Activated CD4-positive, alpha-beta T cell treated with anti-CD3 and anti-CD28 coated beads, Interleukin-2, amount 10 ng/mL, durations not matched to agents 24 days and 14 days (primary cell): ENCODE results near the gene OPCML. TPM values are rescaled to one million over a fixed set of nuclear protein-coding genes. Genes with fewer than 3 reads are reported as not detected.

Source experiments
- DNase-seq: peaks from one replicate; pipeline ENCODE4 v3.0.0; 2022
- H3K27ac Mint-ChIP-seq: one replicate; pipeline ENCODE4 v1.8.0; 2022; ENCODE audit warnings: mild to moderate bottlenecking, mixed read lengths
- H3K27me3 Mint-ChIP-seq: one replicate; pipeline ENCODE4 v1.8.0; 2022; ENCODE audit warnings: mixed read lengths
- H3K36me3 Mint-ChIP-seq: one replicate; pipeline ENCODE4 v1.8.0; 2022; ENCODE audit warnings: low read depth, mild to moderate bottlenecking, mixed read lengths
- H3K4me1 Mint-ChIP-seq: one replicate; pipeline ENCODE4 v1.8.0; 2021; ENCODE audit warnings: mixed read lengths
- H3K4me3 Mint-ChIP-seq: one replicate; pipeline ENCODE4 v1.8.0; 2022; ENCODE audit warnings: mild to moderate bottlenecking, moderate library complexity, mixed read lengths
- H3K9me3 Mint-ChIP-seq: one replicate; pipeline ENCODE4 v1.8.0; 2021; ENCODE audit warnings: mixed read lengths
- intact Hi-C: fragments of 100-400 bp; cut with micrococcal nuclease; formaldehyde crosslinking; loops from one replicate; pipeline ENCODE4 v1.15.1; 2023
- total RNA-seq: library from RNA; stranded (reverse); gene quantifications from 2 replicates; pipeline ENCODE4 v1.2.3, GENCODE V29; 2022

The OPCML gene
- total RNA-seq, 1 donor from 2014 or later = not detected

- Mint-ChIP-seq H3K27me3 (no peaks in the 10 kb centered on the region), H3K36me3 (no peaks in the 10 kb centered on the region), H3K4me1 (no peaks in the 10 kb centered on the region), H3K27ac (no peak overlapping the region), H3K9me3 (no peaks in the 10 kb centered on the region), H3K4me3 (no peak overlapping the region)
- intact Hi-C loops = no loop called here
- DNase-seq = no peak
Measured at GRCh38 chr11:132772703-132773545, 759.4 kb downstream of the OPCML start.

- Mint-ChIP-seq H3K4me3 (no peak overlapping the region), H3K4me1 (no peaks in the 10 kb centered on the region), H3K27me3 (no peaks in the 10 kb centered on the region), H3K36me3 (no peaks in the 10 kb centered on the region), H3K27ac (no peak overlapping the region), H3K9me3 (no peaks in the 10 kb centered on the region)
- intact Hi-C loops = no loop called here
- DNase-seq = no peak
Measured at GRCh38 chr11:132771746-132772145, 760.6 kb downstream of the OPCML start.

GRCh38 chr11:132770829-132771530 lies 761.3 kb downstream of the OPCML start:
- intact Hi-C loops = no loop called here
- H3K36me3 Mint-ChIP-seq = no peaks in the 10 kb centered on the region
- H3K4me3 Mint-ChIP-seq = no peak overlapping the region

GRCh38 chr11:132763503-132763902 lies 768.8 kb downstream of the OPCML start:
- Mint-ChIP-seq H3K36me3 (no peaks in the 10 kb centered on the region), H3K4me3 (no peak overlapping the region), H3K27me3 (no peaks in the 10 kb centered on the region), H3K27ac (no peak overlapping the region), H3K4me1 (no peaks in the 10 kb centered on the region), H3K9me3 (peaks cover 4% of the 10 kb centered on the region)
- DNase-seq = no peak
- intact Hi-C loops = no loop called here

More at GRCh38 chr11:132770829-132771530, 761.3 kb downstream of the OPCML start:
- no peak for DNase-seq
- Mint-ChIP-seq H3K9me3 (no peaks in the 10 kb centered on the region), H3K27ac (no peak overlapping the region), H3K4me1 (no peaks in the 10 kb centered on the region), H3K27me3 (no peaks in the 10 kb centered on the region)

GRCh38 chr11:132755934-132756333 lies 776.4 kb downstream of the OPCML start:
- DNase-seq = no peak
- Mint-ChIP-seq H3K9me3 (no peaks in the 10 kb centered on the region), H3K27ac (no peak overlapping the region), H3K4me3 (no peak overlapping the region), H3K4me1 (no peaks in the 10 kb centered on the region), H3K27me3 (no peaks in the 10 kb centered on the region), H3K36me3 (no peaks in the 10 kb centered on the region)
- intact Hi-C loops = no loop called here

- Mint-ChIP-seq H3K27ac (no peak overlapping the region), H3K27me3 (no peaks in the 10 kb centered on the region), H3K4me1 (no peaks in the 10 kb centered on the region), H3K36me3 (no peaks in the 10 kb centered on the region), H3K4me3 (no peak overlapping the region), H3K9me3 (peaks cover 3% of the 10 kb centered on the region)
- DNase-seq = no peak
- intact Hi-C loops = no loop called here
Measured at GRCh38 chr11:132751516-132752250, 780.6 kb downstream of the OPCML start.

GRCh38 chr11:132746305-132746704 lies 786.0 kb downstream of the OPCML start:
- H3K27ac Mint-ChIP-seq = no peak overlapping the region
- H3K9me3 Mint-ChIP-seq = peaks cover 3% of the 10 kb centered on the region
- no peaks in the 10 kb centered on the region for H3K36me3 Mint-ChIP-seq
- DNase-seq = no peak
- no peaks in the 10 kb centered on the region for H3K27me3 Mint-ChIP-seq
- no peak overlapping the region for H3K4me3 Mint-ChIP-seq
- H3K4me1 Mint-ChIP-seq = no peaks in the 10 kb centered on the region
- intact Hi-C loops = no loop called here

GRCh38 chr11:132745306-132745705 lies 787.0 kb downstream of the OPCML start:
- Mint-ChIP-seq H3K27me3 (no peaks in the 10 kb centered on the region), H3K4me3 (no peak overlapping the region), H3K27ac (no peak overlapping the region), H3K36me3 (no peaks in the 10 kb centered on the region), H3K9me3 (peaks cover 2% of the 10 kb centered on the region), H3K4me1 (no peaks in the 10 kb centered on the region)
- no peak for DNase-seq
- intact Hi-C loops = no loop called here

GRCh38 chr11:132744771-132745170 lies 787.5 kb downstream of the OPCML start:
- no peaks in the 10 kb centered on the region for H3K9me3 Mint-ChIP-seq
- H3K4me1 Mint-ChIP-seq = no peaks in the 10 kb centered on the region
- intact Hi-C loops = no loop called here
- no peak for DNase-seq
- no peak overlapping the region for H3K4me3 Mint-ChIP-seq
- H3K27me3 Mint-ChIP-seq = no peaks in the 10 kb centered on the region
- no peaks in the 10 kb centered on the region for H3K36me3 Mint-ChIP-seq
- H3K27ac Mint-ChIP-seq = no peak overlapping the region

- H3K9me3 Mint-ChIP-seq = no peaks in the 10 kb centered on the region
- DNase-seq = no peak
- no peaks in the 10 kb centered on the region for H3K36me3 Mint-ChIP-seq
- H3K27ac Mint-ChIP-seq = no peak overlapping the region
- H3K4me3 Mint-ChIP-seq = no peak overlapping the region
- H3K27me3 Mint-ChIP-seq = no peaks in the 10 kb centered on the region
- no peaks in the 10 kb centered on the region for H3K4me1 Mint-ChIP-seq
- intact Hi-C loops = no loop called here
Measured at GRCh38 chr11:132743601-132744000, 788.7 kb downstream of the OPCML start.

- H3K4me1 Mint-ChIP-seq = no peaks in the 10 kb centered on the region
- H3K36me3 Mint-ChIP-seq = no peaks in the 10 kb centered on the region
- intact Hi-C loops = no loop called here
- no peak overlapping the region for H3K4me3 Mint-ChIP-seq
- no peaks in the 10 kb centered on the region for H3K27me3 Mint-ChIP-seq
- H3K27ac Mint-ChIP-seq = no peak overlapping the region
- no peaks in the 10 kb centered on the region for H3K9me3 Mint-ChIP-seq
- no peak for DNase-seq
Measured at GRCh38 chr11:132742929-132743328, 789.4 kb downstream of the OPCML start.

GRCh38 chr11:132734217-132734616 lies 798.1 kb downstream of the OPCML start:
- no peak for DNase-seq
- Mint-ChIP-seq H3K36me3 (no peaks in the 10 kb centered on the region), H3K4me3 (no peak overlapping the region), H3K4me1 (no peaks in the 10 kb centered on the region), H3K27ac (no peak overlapping the region), H3K9me3 (no peaks in the 10 kb centered on the region), H3K27me3 (no peaks in the 10 kb centered on the region)
- intact Hi-C loops = no loop called here

- no peak for DNase-seq
- intact Hi-C loops = no loop called here
- Mint-ChIP-seq H3K27ac (no peak overlapping the region), H3K4me1 (no peaks in the 10 kb centered on the region), H3K36me3 (no peaks in the 10 kb centered on the region), H3K27me3 (no peaks in the 10 kb centered on the region), H3K9me3 (peaks cover 6% of the 10 kb centered on the region), H3K4me3 (no peak overlapping the region)
Measured at GRCh38 chr11:132728026-132728425, 804.3 kb downstream of the OPCML start.

GRCh38 chr11:132721526-132721925 lies 810.8 kb downstream of the OPCML start:
- Mint-ChIP-seq H3K36me3 (no peaks in the 10 kb centered on the region), H3K4me1 (peaks cover 12% of the 10 kb centered on the region), H3K27ac (no peak overlapping the region), H3K27me3 (no peaks in the 10 kb centered on the region), H3K9me3 (peaks cover 6% of the 10 kb centered on the region), H3K4me3 (no peak overlapping the region)
- no peak for DNase-seq
- intact Hi-C loops = no loop called here
